Fibroblast of skin of left biceps (primary cell): ENCODE results near the gene AK9.
"Not testable (repeated sequence)": the region's sequence is repeated elsewhere in the genome, so short reads cannot be mapped to it uniquely, and the experiment has no call there.

Experiments used
- DNase-seq, 2 experiments: peaks; one replicate each; pipeline ENCODE4 v3.0.0-alpha.2; 2013; ENCODE audit warnings: low read depth in 2 of 2

Gene AK9

DNA sequence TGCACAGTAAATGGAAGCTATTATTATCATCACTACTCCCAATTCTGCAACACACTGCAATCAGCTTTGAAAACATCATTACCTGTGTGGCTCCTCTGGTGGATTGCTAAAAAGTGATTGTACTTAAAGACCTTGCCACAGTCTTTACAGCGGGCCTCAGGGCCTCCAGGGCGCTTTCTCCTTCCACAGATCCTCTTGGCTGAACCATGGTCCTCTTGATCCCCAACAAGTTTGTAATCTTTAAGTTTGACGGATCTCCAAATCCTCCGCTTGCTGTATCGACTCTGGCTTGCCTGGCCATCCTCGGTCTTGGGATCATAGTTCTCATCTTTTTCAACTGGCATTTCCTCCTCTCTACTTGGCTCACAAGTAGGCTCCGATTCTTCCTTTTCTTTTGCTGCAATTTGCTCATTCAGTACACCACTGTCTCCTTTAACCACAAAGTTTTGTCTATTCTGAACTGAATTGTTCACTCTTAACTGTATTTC is 210.0 kb downstream of the AK9 start:
- DNase-seq: no peak

- no peak for DNase-seq
These were observed 212.0 kb downstream of the AK9 start for GRCh38 chr6:109478841-109479624.

- no peak for DNase-seq
These were observed 212.7 kb downstream of the AK9 start for GRCh38 chr6:109478222-109478805.

DNA sequence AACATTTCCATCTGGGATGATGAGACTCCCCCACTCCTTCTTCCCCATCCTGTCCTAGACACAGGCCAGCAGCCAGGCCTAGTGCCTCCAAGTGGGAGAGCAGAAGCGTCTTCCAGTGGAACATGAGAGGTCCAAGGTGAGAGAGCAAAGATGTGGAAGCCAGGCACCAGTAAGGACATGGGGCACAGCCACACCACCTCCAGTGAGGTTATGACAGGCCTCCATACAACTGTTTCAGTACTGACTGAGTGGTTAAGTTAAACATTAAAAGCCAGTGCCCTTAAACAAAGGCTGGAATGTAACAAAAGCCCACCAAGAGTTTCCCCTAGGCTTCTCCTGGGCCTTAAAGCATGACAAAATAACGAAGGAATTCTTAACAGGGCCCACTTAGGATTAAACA is 213.3 kb downstream of the AK9 start:
- no peak for DNase-seq

DNA sequence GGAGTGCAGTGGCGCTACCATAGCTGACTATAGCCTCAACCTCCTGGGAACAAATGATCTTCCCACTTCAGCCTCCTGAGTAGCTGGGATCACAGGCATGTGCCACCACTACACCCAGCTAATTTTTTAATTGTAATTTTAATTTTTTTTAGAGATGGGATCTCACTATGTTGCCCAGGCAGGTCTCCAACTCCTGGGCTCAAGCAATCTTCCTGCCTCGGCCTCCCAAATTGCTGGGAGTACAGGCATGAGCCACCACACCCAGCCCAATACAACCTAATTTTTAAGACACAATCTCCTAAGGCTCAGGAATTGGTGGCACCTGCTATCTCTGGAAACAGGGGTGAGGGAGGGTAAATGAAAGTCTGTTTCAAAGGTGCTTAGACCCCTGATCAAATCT is 213.8 kb downstream of the AK9 start:
- DNase-seq: no peak

GRCh38 chr6:109475625-109476024 is 215.4 kb downstream of the AK9 start:
- DNase-seq: no peak

- no peak for DNase-seq
These were observed 216.0 kb downstream of the AK9 start for GRCh38 chr6:109474995-109475394.

DNA sequence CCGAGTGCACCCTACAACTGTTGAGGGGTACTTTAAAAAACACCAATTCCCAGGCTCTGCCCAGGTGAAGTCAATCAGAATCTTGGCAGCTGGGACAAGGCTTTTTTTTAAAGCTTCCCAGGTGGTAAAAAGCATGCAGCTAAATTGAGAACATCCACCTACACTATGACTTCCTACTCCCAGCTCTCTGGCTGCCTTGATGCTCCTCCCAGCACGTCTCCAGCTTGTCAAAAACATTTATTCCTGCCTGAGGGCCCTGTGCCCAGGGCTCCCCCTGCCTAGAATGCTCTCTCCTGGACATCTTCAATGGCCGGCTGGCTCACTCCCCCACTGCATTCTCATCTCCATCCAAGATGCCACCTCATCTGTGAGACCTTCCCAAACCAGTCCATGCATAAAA is 217.9 kb downstream of the AK9 start:
- DNase-seq: no peak

DNA sequence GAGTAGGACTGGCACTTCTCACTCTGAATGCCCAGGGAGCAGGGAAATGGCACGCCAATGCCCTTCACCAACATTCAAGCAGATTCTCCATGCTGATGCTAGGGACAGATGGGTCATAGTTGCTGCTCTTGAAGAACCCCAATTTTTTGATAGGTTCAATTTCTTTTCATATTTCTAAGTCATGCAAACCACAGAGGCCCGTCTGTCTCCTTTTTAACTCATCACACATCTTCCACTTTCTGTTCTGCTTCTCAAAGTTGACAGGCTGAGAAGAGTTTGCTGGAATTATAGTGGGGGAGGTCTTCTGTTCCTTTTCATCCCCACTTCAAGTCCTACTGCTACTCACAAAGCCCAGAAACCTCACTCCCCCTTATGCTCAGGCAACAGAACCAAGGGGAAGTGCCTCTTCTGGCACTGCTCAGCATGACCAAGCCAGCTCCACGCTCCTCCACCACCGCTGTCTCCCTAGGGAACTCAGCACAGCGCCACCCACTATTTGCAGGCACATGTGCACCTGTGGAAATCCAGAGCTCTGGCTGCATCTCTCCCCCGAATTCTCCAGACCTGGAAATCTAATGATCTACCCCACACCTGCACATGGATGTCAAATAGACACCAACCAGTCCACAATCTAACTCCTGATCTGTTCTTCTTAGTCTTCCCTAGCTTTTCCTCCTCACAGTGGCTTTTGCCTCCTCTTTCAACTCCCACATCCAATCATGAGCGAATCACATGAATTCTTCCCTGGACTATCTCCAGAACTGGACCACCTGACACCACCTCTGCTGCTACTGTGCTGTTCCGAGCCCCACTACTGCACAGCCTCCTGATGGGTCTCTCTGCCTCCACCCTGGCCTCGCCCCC is 218.6 kb downstream of the AK9 start:
- DNase-seq: no peak

GRCh38 chr6:109471105-109471810 is 219.7 kb downstream of the AK9 start:
- no peak for DNase-seq

DNA sequence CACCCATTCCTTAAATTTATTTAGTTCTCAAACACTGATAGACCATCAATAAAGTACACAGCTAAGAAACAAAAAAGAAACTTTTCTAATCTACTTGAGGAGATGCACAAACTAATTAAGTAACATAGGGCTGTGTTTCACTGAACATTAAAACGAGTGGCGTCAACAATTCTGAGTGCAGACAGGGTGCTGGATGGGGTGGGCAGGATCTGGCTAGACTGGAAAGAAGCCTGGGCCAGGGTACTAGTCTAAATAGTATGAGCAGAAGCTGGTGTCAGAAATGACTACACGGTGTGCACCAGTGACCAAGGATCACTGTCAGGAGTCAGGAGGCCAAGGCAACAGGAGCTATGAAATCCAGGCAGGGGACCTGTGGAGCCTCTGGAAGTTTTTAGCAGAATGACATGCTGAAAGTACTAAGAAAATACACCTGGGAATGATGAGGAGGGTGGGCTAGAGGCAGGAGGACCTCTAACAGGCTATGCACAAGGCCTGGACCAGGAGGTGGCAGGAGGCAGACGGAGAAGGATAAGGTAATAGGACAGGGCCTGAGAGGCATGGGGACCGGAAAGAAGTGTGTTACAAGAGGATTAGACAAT is 221.3 kb downstream of the AK9 start:
- DNase-seq: no peak

DNA sequence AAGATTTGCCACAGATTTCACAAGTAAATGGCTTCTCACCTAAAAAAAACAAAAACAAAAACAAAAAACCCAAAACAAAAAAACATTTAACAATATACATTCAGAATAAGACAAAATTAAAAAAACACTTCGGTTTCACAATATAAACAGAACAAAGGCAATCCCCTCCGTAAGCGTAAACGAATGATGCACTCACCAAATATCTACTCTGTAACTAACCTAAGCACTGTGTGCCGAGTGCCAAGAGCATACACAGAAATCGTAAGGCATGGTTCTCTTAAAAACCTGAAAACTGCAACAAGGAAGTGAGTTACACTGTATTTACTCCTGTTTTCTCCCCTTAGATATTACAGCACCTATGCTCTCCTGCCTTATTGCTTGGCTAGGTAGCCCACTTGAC is 223.3 kb downstream of the AK9 start:
- no peak for DNase-seq

- no peak for DNase-seq
These were observed 224.6 kb downstream of the AK9 start for GRCh38 chr6:109466212-109466923.

GRCh38 chr6:109465772-109466171 is 225.2 kb downstream of the AK9 start:
- DNase-seq: no peak

DNA sequence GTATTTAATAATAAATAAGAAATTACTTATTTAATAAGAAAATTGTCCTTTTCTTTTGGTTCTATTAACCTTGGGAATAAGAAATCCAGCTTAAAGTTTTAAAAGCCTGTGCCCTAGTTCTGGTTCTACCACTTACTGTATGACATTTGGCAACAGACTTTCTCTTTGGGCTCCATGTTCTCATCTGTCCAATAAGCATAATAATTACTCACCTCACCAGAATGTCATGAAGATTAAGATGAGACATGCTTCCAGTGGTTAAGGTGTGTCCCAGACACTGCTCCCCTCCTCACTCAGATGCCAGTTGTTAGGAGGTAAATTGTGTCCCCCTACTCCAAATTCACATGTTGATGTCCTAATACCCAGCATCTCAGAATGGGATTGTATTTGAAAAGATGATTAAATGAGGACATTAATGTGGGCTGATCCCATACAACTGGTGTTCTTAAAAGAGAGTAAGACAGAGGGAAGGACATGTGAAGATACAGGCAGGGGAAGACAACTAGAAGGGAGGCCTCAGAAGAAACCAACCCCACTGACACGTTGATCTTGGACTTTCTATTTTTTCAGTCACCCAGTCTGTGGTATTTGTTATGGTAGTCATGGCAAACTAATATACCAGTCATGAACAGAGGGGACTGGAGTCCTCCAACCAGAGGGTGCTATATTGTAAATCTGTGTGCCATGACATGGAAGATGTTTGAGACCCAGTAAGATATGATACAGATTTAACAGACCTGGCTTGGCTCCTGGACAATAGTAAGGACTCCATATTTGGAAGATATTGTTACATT is 229.1 kb downstream of the AK9 start:
- no peak for DNase-seq

- DNase-seq: not testable (repeated sequence)
These were observed 229.8 kb downstream of the AK9 start for GRCh38 chr6:109461205-109461604.

DNA sequence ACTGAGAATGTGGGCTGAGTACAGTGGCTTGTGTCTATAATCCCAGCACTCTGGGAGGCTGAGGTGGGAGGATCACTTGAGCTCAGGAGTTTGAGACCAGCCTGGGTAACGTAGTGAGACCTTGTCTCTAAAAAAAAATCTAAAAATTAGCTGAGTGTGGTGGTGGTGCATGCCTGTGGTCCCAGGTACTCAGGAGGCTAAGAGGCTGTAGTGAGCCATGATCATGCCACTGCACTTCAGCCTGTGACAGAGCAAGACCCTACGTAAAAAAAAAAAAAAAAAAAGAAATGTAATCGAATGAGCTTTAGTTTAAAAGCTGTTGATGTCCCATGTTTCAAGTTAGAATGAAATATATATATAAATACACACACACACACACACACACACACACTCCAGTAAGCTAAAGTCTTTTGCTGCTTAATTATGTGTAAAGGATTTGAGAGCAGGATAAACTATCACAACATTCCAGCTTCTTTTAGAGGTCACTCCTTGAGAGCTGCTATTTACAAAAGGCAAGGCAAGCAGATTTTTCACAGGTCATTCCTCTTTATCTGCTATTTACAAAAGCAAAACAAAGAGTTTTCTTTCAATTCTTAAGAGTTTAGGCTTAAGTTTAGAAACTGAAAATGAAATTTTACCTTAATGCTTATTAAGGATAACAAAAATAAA is 230.7 kb downstream of the AK9 start:
- no peak for DNase-seq

DNA sequence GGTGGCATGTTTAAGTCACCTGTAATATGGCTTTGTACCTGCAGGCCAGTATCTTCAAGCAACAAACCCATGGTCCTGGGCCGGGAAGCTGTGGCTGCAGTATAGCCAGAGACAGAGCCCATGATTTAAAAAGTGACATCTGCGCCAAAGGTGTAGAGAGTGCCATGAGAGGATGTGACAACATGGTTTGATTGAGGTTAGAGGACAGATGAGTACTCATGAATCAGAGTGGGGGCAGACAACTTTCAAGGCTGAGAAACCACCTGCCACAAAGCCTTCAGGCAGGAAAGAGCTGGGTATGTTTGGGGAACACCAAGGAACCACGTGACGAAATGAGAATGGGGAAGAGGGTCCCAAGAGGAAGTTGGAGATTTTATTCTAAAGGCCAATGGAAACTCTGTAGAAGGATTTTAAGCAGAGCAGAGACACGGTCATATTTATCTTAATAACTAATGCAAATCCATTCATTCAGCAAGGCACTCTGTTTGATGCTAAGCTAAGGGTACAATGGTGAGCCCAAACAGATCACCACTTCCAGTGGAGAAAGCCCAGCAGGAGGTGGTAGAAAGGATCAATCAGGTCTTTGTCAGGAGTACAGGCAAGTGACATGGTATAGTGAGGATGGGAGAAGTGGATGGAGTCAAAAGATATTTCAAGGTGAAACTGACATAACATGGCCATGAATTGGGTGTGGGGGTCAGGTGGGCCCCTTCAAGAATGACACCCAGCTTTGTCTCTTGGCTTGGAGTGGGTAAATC is 232.0 kb downstream of the AK9 start:
- DNase-seq: no peak

GRCh38 chr6:109457562-109457996 is 233.4 kb downstream of the AK9 start:
- DNase-seq: no peak
